Stimulated activated memory B cell treated with anti-CD40 and anti-IgM and Interleukin-4, amounts not matched to agents 10 μg/mL and 1 μg/mL and 100 μg/mL, for 72 hours (primary cell): ENCODE measurements around the gene CYFIP1.
"Not testable (repeated sequence)": the region's sequence is repeated elsewhere in the genome, so short reads cannot be mapped to it uniquely, and the experiment has no call there.

ENCODE experiments used
- ATAC-seq: fragments of 150-1000 bp; cut with Tn5 transposase; 2 replicates; pipeline ENCODE4 v1.10.0; 2021
- H3K27ac Mint-ChIP-seq: one replicate; pipeline ENCODE4 v1.8.0; 2022; ENCODE audit warnings: mild to moderate bottlenecking, mixed read lengths
- H3K27me3 Mint-ChIP-seq: one replicate; pipeline ENCODE4 v1.8.0; 2022; ENCODE audit warnings: mixed read lengths
- H3K36me3 Mint-ChIP-seq: one replicate; pipeline ENCODE4 v1.8.0; 2022; ENCODE audit warnings: mixed read lengths
- H3K4me1 Mint-ChIP-seq: one replicate; pipeline ENCODE4 v1.8.0; 2022; ENCODE audit warnings: mixed read lengths
- H3K4me3 Mint-ChIP-seq: one replicate; pipeline ENCODE4 v1.8.0; 2022; ENCODE audit warnings: mild to moderate bottlenecking, moderate library complexity, mixed read lengths
- H3K9me3 Mint-ChIP-seq: one replicate; pipeline ENCODE4 v1.8.0; 2022; ENCODE audit warnings: mixed read lengths

CYFIP1 gene

GRCh38 chr15:22980189-22981050, at the start of gene CYFIP1:
TSS of gene CYFIP1 (minus strand) at chr15:22980368. CDS start at chr15:22947285, 33,083 bp downstream.
- no peaks in the 10 kb centered on the region for H3K27me3 Mint-ChIP-seq
- peak within 1 kb of the TSS; percentile 61 for H3K27ac Mint-ChIP-seq
- peak; percentile 69 for ATAC-seq
- H3K4me1 Mint-ChIP-seq = peaks cover 17% of the 10 kb centered on the region
- peak within 1 kb of the TSS; percentile 86 for H3K4me3 Mint-ChIP-seq
- H3K9me3 Mint-ChIP-seq = no peaks in the 10 kb centered on the region
- no peaks in the 10 kb centered on the region for H3K36me3 Mint-ChIP-seq

- Mint-ChIP-seq H3K9me3 (no peaks in the 10 kb centered on the region), H3K4me1 (no peaks in the 10 kb centered on the region), H3K36me3 (peaks cover 72% of the 10 kb centered on the region), H3K27ac (no peak overlapping the region), H3K4me3 (no peak overlapping the region), H3K27me3 (no peaks in the 10 kb centered on the region)
- ATAC-seq = no peak
These were observed 46.0 kb upstream of the CYFIP1 start for GRCh38 chr15:23026218-23026617.

- Mint-ChIP-seq H3K4me1 (no peaks in the 10 kb centered on the region), H3K9me3 (no peaks in the 10 kb centered on the region), H3K36me3 (peaks cover 66% of the 10 kb centered on the region), H3K27me3 (no peaks in the 10 kb centered on the region), H3K4me3 (no peak overlapping the region), H3K27ac (no peak overlapping the region)
- no peak for ATAC-seq
These were observed 42.0 kb upstream of the CYFIP1 start for GRCh38 chr15:23022156-23022555.

GRCh38 chr15:23014394-23015000, 34.3 kb upstream of the CYFIP1 start:
- ATAC-seq = no peak
- Mint-ChIP-seq H3K36me3 (peaks cover 61% of the 10 kb centered on the region), H3K27me3 (no peaks in the 10 kb centered on the region), H3K9me3 (no peaks in the 10 kb centered on the region), H3K4me1 (peaks cover 4% of the 10 kb centered on the region), H3K4me3 (no peak overlapping the region), H3K27ac (no peak overlapping the region)

GRCh38 chr15:23013681-23014080, 33.5 kb upstream of the CYFIP1 start:
- H3K27ac Mint-ChIP-seq = no peak overlapping the region
- H3K36me3 Mint-ChIP-seq = peaks cover 54% of the 10 kb centered on the region
- peaks cover 4% of the 10 kb centered on the region for H3K4me1 Mint-ChIP-seq
- no peaks in the 10 kb centered on the region for H3K27me3 Mint-ChIP-seq
- no peaks in the 10 kb centered on the region for H3K9me3 Mint-ChIP-seq
- ATAC-seq = no peak
- H3K4me3 Mint-ChIP-seq = no peak overlapping the region

GRCh38 chr15:23012616-23013015, 32.4 kb upstream of the CYFIP1 start:
- H3K4me1 Mint-ChIP-seq, H3K9me3 Mint-ChIP-seq, H3K4me3 Mint-ChIP-seq, H3K27ac Mint-ChIP-seq, H3K27me3 Mint-ChIP-seq, ATAC-seq: not testable (repeated sequence)
- peaks cover 56% of the 10 kb centered on the region for H3K36me3 Mint-ChIP-seq

- no peaks in the 10 kb centered on the region for H3K4me1 Mint-ChIP-seq
- peaks cover 45% of the 10 kb centered on the region for H3K36me3 Mint-ChIP-seq
- no peak overlapping the region for H3K4me3 Mint-ChIP-seq
- no peaks in the 10 kb centered on the region for H3K9me3 Mint-ChIP-seq
- ATAC-seq = no peak
- H3K27ac Mint-ChIP-seq = no peak overlapping the region
- no peaks in the 10 kb centered on the region for H3K27me3 Mint-ChIP-seq
These were observed 23.6 kb upstream of the CYFIP1 start for GRCh38 chr15:23003736-23004135.

GRCh38 chr15:23002920-23003319, 22.8 kb upstream of the CYFIP1 start:
- Mint-ChIP-seq H3K4me1 (no peaks in the 10 kb centered on the region), H3K9me3 (no peaks in the 10 kb centered on the region), H3K36me3 (peaks cover 50% of the 10 kb centered on the region), H3K4me3 (no peak overlapping the region), H3K27me3 (no peaks in the 10 kb centered on the region), H3K27ac (no peak overlapping the region)
- no peak for ATAC-seq

- no peak for ATAC-seq
- H3K36me3 Mint-ChIP-seq = peaks cover 52% of the 10 kb centered on the region
- H3K27ac Mint-ChIP-seq = no peak overlapping the region
These were observed 15.6 kb upstream of the CYFIP1 start for GRCh38 chr15:22995795-22996194.

GRCh38 chr15:22992024-22992326, 11.8 kb upstream of the CYFIP1 start:
- no peak for ATAC-seq
- Mint-ChIP-seq H3K27ac (no peak overlapping the region), H3K4me1 (no peaks in the 10 kb centered on the region), H3K36me3 (peaks cover 33% of the 10 kb centered on the region), H3K27me3 (no peaks in the 10 kb centered on the region), H3K4me3 (no peak overlapping the region), H3K9me3 (no peaks in the 10 kb centered on the region)

More at GRCh38 chr15:22995795-22996194, 15.6 kb upstream of the CYFIP1 start:
- Mint-ChIP-seq H3K27me3 (no peaks in the 10 kb centered on the region), H3K9me3 (no peaks in the 10 kb centered on the region), H3K4me3 (no peak overlapping the region), H3K4me1 (no peaks in the 10 kb centered on the region)

GRCh38 chr15:22989576-22990477, 9.7 kb upstream of the CYFIP1 start:
- no peak for ATAC-seq
- Mint-ChIP-seq H3K36me3 (peaks cover 14% of the 10 kb centered on the region), H3K4me3 (no peak overlapping the region)

GRCh38 chr15:22988811-22989210, 8.6 kb upstream of the CYFIP1 start:
- ATAC-seq = no peak
- H3K4me1 Mint-ChIP-seq = no peaks in the 10 kb centered on the region

More at GRCh38 chr15:22989576-22990477, 9.7 kb upstream of the CYFIP1 start:
- H3K27me3 Mint-ChIP-seq = no peaks in the 10 kb centered on the region
- H3K27ac Mint-ChIP-seq = no peak overlapping the region
- no peaks in the 10 kb centered on the region for H3K9me3 Mint-ChIP-seq
- H3K4me1 Mint-ChIP-seq = no peaks in the 10 kb centered on the region

GRCh38 chr15:22981931-22982330, 1.8 kb upstream of the CYFIP1 start:
- not testable (repeated sequence) for H3K9me3 Mint-ChIP-seq, H3K4me3 Mint-ChIP-seq, ATAC-seq, H3K27me3 Mint-ChIP-seq, H3K27ac Mint-ChIP-seq, H3K36me3 Mint-ChIP-seq
- H3K4me1 Mint-ChIP-seq = peaks cover 17% of the 10 kb centered on the region

More at GRCh38 chr15:22988811-22989210, 8.6 kb upstream of the CYFIP1 start:
- Mint-ChIP-seq H3K36me3 (peaks cover 11% of the 10 kb centered on the region), H3K27ac (no peak overlapping the region), H3K27me3 (no peaks in the 10 kb centered on the region), H3K9me3 (no peaks in the 10 kb centered on the region), H3K4me3 (no peak overlapping the region)

- no peaks in the 10 kb centered on the region for H3K9me3 Mint-ChIP-seq
- peak overlapping the region; percentile 69 for H3K4me3 Mint-ChIP-seq
- no peak for ATAC-seq
- no peak overlapping the region for H3K27ac Mint-ChIP-seq
- H3K36me3 Mint-ChIP-seq = no peaks in the 10 kb centered on the region
- no peaks in the 10 kb centered on the region for H3K27me3 Mint-ChIP-seq
- peaks cover 17% of the 10 kb centered on the region for H3K4me1 Mint-ChIP-seq
These were observed 1.1 kb upstream of the CYFIP1 start for GRCh38 chr15:22981051-22981840.
